Epidermal melanocyte (primary cell): ENCODE results near the gene SC5D.

Experiments used
- DNase-seq: peaks from one replicate; pipeline ENCODE4 v3.0.0; 2011; ENCODE audit warnings: low spot score; ENCODE audit not compliant: insufficient read length

The SC5D gene

DNA sequence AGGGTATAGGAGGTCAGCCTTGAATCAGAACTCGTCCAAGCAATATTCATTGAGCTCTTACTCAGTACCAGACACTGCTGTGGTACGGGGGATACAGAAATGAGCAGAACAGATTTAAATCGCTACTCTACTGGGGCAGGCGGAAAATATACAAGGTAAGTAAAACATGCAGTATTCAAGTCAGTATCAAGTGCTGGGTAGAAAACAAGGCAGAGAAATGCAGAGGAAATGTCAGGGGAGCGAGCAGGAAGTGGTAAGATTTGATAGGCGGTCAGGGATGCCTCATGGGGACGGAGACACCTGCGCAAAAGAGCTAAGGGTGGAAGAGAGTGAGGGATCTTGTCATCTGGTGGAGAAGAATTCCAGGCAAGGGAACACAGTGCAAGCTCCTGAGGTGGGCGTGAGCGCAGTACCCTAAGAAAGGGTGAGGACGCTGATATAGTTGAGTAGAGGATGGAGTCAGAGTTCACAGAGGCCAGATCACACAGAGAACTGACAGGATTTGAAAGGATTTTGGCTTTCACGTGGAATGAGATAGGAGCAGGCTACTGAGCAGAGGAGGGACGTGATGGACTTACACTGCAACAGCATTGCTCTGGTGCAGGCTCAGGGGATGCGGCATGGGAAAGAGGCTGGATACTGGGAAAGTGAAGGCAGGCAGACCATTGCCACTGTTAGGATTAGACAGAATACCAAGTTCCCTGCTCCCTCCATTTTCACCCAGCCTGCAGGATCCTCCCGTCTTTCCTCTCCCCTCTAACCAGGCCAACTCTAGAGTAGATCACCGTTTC lies 35.8 kb downstream of the SC5D start:
- no peak for DNase-seq

- no peak for DNase-seq
Measured at GRCh38 chr11:121328967-121329679, 36.6 kb downstream of the SC5D start.

DNA sequence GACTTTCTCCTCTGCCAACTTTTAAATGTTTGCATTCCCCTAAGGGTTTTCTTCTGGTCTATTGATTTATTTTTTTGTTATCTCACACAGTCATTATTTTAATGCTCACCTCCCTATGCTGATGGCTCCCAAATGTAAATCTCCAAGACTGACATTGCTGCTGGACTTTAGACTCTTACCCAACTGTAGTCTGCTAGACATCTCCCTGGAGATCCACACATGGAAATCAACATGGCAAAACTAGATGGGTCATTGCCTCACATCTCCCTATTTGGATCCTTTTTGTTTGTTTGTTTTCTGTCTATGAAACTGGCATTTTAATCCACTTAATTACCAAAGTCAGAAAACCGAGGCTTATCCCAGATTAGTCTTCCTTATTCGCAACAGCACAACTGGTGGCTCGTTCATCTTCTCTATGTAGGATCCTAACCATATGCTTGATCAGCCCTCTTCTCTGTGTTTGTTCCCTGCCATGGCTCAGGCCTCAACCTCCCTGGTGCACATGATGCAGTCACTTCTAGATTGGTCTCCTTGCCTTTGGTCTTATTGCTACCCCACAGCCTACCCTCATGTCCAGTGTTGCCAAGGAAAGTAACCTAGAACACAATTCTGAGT lies 37.3 kb downstream of the SC5D start:
- DNase-seq, result no peak

DNA sequence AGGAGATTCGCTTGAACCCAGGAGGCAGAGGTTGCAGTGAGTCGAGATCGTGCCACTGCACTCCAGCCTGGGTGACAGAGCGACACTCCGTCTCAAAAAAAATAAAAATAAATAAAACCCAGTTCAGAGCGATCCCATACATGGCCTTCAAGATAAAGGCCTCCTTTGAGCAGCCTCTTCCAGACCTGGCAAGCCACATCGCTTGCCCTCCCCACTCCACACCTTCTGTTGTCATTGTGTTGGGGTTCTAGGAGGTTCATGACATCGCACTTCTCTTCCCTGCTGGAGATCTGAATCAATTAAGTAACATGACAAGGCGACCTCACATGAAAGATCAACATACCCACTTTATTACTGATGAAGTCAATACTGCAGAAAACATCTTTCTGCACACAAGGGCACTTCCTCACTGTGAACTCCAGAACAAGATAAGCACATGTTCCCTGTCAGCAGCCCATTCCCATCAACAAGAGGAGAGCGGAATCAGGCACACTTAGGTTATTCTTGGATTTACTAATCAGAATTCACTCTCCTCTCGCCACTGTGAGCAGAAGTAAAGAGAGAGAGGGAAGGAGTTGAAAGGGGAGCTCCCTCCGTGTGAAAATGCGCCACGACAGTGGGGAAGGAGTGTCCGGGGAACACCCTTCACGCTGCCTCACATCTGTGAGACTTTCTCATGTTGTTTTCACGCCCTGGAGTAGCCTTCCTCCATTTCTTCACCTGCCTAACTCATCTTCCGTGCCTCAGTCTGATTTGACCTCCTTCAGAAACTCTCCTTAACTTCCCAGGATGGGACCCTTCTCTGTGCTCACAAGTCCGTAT lies 38.3 kb downstream of the SC5D start:
- DNase-seq, result no peak

GRCh38 chr11:121334973-121335710 lies 42.6 kb downstream of the SC5D start:
- no peak for DNase-seq

DNA sequence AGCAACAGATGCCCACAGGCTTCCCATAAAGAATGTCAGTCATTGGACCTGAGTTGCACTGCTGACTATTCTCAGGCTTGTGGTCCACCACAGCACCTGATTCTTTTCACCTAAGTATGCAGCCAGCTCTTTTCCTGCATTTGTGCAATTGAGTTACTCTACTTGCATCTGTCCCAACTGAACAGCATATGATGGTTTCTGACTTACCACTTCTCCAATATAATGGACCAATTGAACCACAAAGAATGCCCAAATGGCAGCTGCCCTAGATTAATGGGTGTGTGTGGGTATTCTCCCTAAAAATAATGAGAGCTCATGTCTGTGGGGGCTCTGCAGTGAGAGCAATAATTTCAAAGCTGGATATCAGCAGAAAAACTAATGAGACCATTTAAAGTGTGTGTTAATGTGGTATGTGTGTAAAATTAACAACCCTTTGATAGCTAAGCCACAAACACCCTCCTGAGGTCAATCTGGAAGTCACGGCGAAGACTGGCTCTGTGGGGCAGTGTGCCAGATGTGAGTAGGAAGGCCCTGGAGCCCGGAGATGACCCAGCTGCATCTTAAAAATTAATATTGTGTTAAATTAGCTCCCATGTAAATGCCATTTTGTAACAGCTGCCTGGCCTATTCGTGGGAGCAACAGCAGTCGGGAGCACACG lies 43.8 kb downstream of the SC5D start:
- no peak for DNase-seq

- no peak for DNase-seq
Measured at GRCh38 chr11:121337078-121337477, 44.5 kb downstream of the SC5D start.

DNA sequence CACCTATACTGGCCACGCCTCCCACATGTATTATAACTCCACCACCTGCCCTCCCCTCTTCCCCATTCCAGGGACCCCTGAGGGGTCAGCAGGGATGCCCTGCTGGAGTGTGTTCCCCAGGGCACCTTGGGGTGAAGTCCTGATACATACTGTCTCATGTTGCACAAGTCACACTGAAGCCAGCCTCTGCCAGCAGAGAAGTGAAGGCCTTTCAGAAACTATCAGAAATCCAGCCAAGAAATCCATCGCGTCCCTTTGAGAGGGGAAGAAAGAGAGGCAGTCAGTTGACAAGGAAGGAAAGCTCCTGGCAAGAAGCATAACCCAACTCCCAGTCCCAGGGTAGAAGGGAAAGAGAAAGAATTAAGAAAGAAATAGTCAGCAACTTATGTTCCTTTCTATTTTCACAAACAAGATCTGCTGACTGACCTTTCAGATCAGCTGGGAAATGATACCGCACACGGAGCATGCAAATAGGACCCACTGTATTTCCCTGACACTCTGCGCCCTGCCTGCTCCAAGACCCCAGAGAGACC lies 45.2 kb downstream of the SC5D start:
- DNase-seq, result no peak

- no peak for DNase-seq
Measured at GRCh38 chr11:121338536-121338935, 46.0 kb downstream of the SC5D start.

GRCh38 chr11:121340032-121340580 lies 47.5 kb downstream of the SC5D start:
- no peak for DNase-seq

- DNase-seq, result no peak
Measured at GRCh38 chr11:121341609-121342008, 49.0 kb downstream of the SC5D start.

- no peak for DNase-seq
Measured at GRCh38 chr11:121344824-121345223, 52.3 kb downstream of the SC5D start.

DNA sequence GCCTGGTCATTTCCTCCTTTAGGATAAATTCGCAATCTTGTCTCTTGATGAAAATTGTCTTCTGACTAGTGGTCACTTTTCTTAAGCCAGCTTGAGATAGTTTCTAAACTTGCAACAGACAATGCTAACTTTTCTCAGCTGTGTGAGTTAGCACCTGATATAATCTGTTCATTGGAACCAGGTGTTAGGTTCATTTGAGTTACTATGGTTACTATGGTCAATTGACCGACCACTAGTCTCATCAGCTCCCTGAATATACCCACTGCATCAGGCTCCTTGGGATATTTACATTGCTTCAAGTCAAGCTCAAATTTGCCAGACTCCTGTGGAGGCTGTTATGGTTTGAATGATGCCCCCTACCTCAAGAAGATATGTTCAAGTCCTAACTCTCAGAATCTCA lies 54.5 kb downstream of the SC5D start:
- no peak for DNase-seq

DNA sequence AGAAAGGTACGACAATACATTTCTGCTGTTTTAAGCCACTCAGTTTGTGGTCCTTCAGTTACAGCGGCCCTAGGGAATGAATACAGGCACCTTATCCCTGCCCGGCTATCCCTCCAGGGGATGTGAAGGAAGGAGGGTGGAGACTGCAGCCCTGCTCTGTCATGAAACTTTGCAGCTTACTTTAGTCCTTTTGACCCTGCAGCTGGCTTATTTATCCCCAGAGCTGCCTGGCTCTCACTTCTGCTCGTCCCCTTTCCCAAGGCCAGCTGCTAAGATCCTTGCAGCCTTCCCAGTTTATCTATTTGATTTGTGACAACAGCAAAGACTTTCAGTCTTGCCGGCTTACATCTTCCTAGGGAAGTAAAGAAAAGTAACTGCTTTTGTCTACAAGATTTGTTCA lies 55.2 kb downstream of the SC5D start:
- no peak for DNase-seq

DNA sequence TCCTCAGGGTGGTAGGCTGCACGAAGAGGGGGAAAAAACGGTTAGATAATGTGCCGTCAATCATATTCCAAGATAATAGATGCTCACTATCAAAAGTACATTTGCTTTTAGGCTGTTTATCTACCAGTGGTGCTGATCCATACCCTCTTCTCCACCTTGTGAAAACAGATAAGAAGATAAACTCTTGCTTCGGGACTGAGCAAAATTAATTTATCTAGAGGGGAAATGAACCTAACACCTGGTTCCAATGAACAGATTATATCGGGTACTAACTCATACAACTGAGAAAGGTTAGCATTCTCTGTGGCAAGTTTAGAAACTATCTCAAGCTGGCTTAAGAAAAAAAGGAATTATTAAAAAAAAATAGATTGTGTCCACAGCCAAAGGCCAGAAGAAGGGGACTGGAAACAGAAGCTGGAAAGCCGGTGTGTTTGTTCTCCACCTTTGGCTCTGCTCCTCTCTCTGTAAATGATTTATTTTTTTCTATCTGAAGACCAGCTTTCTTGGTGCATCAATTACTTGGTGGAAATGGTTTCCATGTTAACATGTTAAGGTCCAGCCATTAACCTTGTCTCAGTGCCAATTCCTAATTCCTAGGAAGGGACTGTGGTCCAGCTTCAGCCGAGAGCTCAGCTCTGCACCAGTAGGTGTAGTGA lies 55.8 kb downstream of the SC5D start:
- no peak for DNase-seq

DNA sequence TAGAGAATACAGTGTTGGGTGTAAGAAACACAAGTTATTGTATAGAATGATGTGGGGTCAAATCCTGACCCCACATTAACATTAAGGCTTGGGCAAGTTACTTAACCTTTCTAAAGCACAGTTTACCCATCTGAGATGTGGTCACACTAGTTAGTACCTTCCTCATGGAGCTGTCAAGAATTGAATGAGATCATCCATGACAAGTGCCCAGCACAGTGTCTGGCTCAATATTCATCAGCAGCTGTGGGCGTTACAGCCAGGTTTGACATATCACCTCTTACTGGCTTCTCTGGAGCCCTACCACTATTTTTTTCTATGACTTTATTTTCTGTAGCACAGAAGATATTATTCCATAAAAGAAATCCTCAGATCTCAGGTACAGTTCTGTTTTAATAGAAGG lies 57.2 kb downstream of the SC5D start:
- no peak for DNase-seq

- DNase-seq, result no peak
Measured at GRCh38 chr11:121350314-121351082, 57.9 kb downstream of the SC5D start.

- DNase-seq, result no peak
Measured at GRCh38 chr11:121351083-121351630, 58.6 kb downstream of the SC5D start.
